Measurements from ENCODE around the gene KRTAP16-1. TPM values are rescaled to one million over a fixed set of nuclear protein-coding genes. Genes with fewer than 3 reads are reported as not detected.

The KRTAP16-1 gene
- total and polyA plus RNA-seq, 2 of the 8 experiments (the other 6 are each of a cell fraction or from before 2014, with no cell fraction given) = not detected

- H3K79me2 ChIP-seq (ENCODE audit: control insufficient read depth in 1 of 2, insufficient read depth in 2 of 2, low read length in 2 of 2) = no peaks in the 10 kb centered on the region
- FAIRE-seq (no peak), DNase-seq (ENCODE audit: low read depth in 1 of 2, low spot score in 2 of 2) (no peak)
- H3K18ac ChIP-seq (ENCODE audit: extremely low read depth, low read length) = no peak overlapping the region
- H3K23ac ChIP-seq (ENCODE audit: insufficient read length) = no peak overlapping the region
- no peak overlapping the region for H2BK12ac ChIP-seq (ENCODE audit: low read depth, low read length)
- H2AK5ac ChIP-seq (ENCODE audit: low read depth, low read length) = no peak overlapping the region
- ChIA-PET CTCF (ENCODE audit: partially characterized antibody) (interaction anchor here (1.2 to 2.7 kb wide), 2 partner anchors 13 to 185 kb away, joined by 4 to 8 read pairs; partner anchors contain the start of gene KRT19), POLR2A (ENCODE audit: partially characterized antibody) (interaction anchor here (0.6 kb wide), 1 partner anchor 92 kb away, joined by 3 read pairs; no protein-coding TSS in a partner anchor)
- H3K79me1 ChIP-seq (ENCODE audit: low read depth, low read length) = no peaks in the 10 kb centered on the region
- H4K91ac ChIP-seq (replicated peaks; ENCODE audit: insufficient read length, low read length) = no peak overlapping the region
- no peak overlapping the region for H3K14ac ChIP-seq (ENCODE audit: insufficient read length)
- H4K5ac ChIP-seq (ENCODE audit: insufficient read length, low read depth, low read length) = no peak overlapping the region
- no peak overlapping the region for H3K4me2 ChIP-seq (ENCODE audit: insufficient read depth in 1 of 2, low read depth in 2 of 2, low read length in 2 of 2)
- no peaks in the 10 kb centered on the region for H3K4me1 ChIP-seq (replicated peaks in 1 of 4; ENCODE audit: control insufficient read depth in 3 of 4, insufficient read depth in 4 of 4, low read length in 3 of 4)
- no peak overlapping the region for H2BK120ac ChIP-seq (replicated peaks; ENCODE audit: low read depth, low read length)
- H3K4ac ChIP-seq (replicated peaks; ENCODE audit: insufficient read length, low read depth, low read length) = no peak overlapping the region
- H3K27ac ChIP-seq (ENCODE audit: low read depth, low read length) = no peak overlapping the region
- WGBS, 2 experiments (ENCODE audit: extremely low coverage in 1 of 2, insufficient coverage in 1 of 2, insufficient read length in 1 of 2, insufficient replicate concordance in 2 of 2, low coverage in 1 of 2, low lambda C conversion rate in 2 of 2, missing lambda C conversion rate in 1 of 2) = 88% methylated on average over 3 of the region's 3 CpGs; no CpG with 5 or more reads in 1 of the 2 experiments
- no peaks in the 10 kb centered on the region for H3K23me2 ChIP-seq (ENCODE audit: low read depth, low read length)
- no peak overlapping the region for H3K4me3 ChIP-seq (ENCODE audit: extremely low read depth in 1 of 4, insufficient read depth in 2 of 4, low read depth in 3 of 4, low read length in 4 of 4)
- peaks cover 0 to 10% of the 10 kb centered on the region in 2 experiments; a peak in 2 of 4 replicates for H3K9me3 ChIP-seq (ENCODE audit: insufficient read depth in 2 of 2, low read depth in 1 of 2, low read length in 1 of 2)
- no peak overlapping the region for H3K9ac ChIP-seq (replicated peaks in 1 of 4; ENCODE audit: extremely low read depth in 1 of 4, low read depth in 3 of 4, low read length in 3 of 4)
- no peaks in the 10 kb centered on the region for H3K36me3 ChIP-seq (ENCODE audit: control insufficient read depth in 2 of 4, insufficient read depth in 4 of 4, low read length in 3 of 4)
- H2AFZ ChIP-seq (ENCODE audit: low read length) = no peak overlapping the region
- H3K56ac ChIP-seq (replicated peaks; ENCODE audit: insufficient read length, low read depth, low read length) = no peak overlapping the region
- H4K8ac ChIP-seq (ENCODE audit: extremely low read depth, insufficient read depth, low read length) = no peak overlapping the region
- H2BK20ac ChIP-seq (ENCODE audit: low read length) = no peak overlapping the region
- H3K27me3 ChIP-seq (replicated peaks in 1 of 4; ENCODE audit: control insufficient read depth in 3 of 4, extremely low read depth in 1 of 4, insufficient read depth in 3 of 4, low read length in 3 of 4) = no peaks in the 10 kb centered on the region
- H2BK15ac ChIP-seq (ENCODE audit: low read length) = no peak overlapping the region
- no peaks in the 10 kb centered on the region for H4K20me1 ChIP-seq (replicated peaks in 1 of 2; ENCODE audit: control insufficient read depth in 1 of 2, insufficient read depth in 2 of 2, low read length in 2 of 2)
- no peak overlapping the region for H2BK5ac ChIP-seq (ENCODE audit: low read depth, low read length)
- TF ChIP-seq CBX5 (IDR thresholded peaks at IDR 0.05; ENCODE audit: low read depth, low read length) (no peak), POU5F1 (IDR thresholded peaks at IDR 0.05; ENCODE audit: low read depth, low read length) (no peak), SIN3A (conservative IDR thresholded peaks at IDR 0.05 in 1 of 2, IDR thresholded peaks at IDR 0.05 in 1 of 2; ENCODE audit: low read depth in 1 of 2, low read length in 2 of 2) (no peak), RAD21 (IDR thresholded peaks at IDR 0.05 in 1 of 2, conservative IDR thresholded peaks at IDR 0.05 in 1 of 2; ENCODE audit: low read depth in 2 of 2, low read length in 2 of 2) (no peak), TCF12 (IDR thresholded peaks at IDR 0.05; ENCODE audit: low read depth, low read length) (no peak), TAF7 (optimal IDR thresholded peaks at IDR 0.05; ENCODE audit: borderline replicate concordance, low read depth, low read length) (no peak), KDM5A (IDR thresholded peaks at IDR 0.05; ENCODE audit: low read length) (no peak), CEBPB (IDR thresholded peaks at IDR 0.05; ENCODE audit: low read depth, low read length) (no peak), USF2 (IDR thresholded peaks at IDR 0.05; ENCODE audit: low read length) (no peak), CREB1 (IDR thresholded peaks at IDR 0.05) (no peak), EP300 (IDR thresholded peaks at IDR 0.05; ENCODE audit: borderline replicate concordance in 1 of 2, low read depth in 2 of 2, low read length in 2 of 2) (no peak), CBX8 (IDR thresholded peaks at IDR 0.05; ENCODE audit: borderline replicate concordance, low read depth, low read length) (no peak), TAF1 (IDR thresholded peaks at IDR 0.05; ENCODE audit: low read depth, low read length) (no peak)
Observed at GRCh38 chr17:41343029-41343428, 33.9 kb upstream of the KRTAP16-1 start.
